CD4-positive, alpha-beta T cell treated with Interleukin-15 for 4 hours (primary cell): ENCODE data around the gene RPTOR.

Source experiments
- DNase-seq: peaks from one replicate; pipeline ENCODE4 v3.0.0-alpha.2; 2020; ENCODE audit warnings: low spot score

The RPTOR gene

GRCh38 chr17:80961541-80962330 is 417.1 kb downstream of the RPTOR start:
- DNase-seq, result no peak

- no peak for DNase-seq
Measured at GRCh38 chr17:80962356-80963329, 418.0 kb downstream of the RPTOR start.

- DNase-seq, result no peak
Measured at GRCh38 chr17:80963812-80964543, 419.3 kb downstream of the RPTOR start.

- no peak for DNase-seq
Measured at GRCh38 chr17:80964544-80964856, 419.9 kb downstream of the RPTOR start.

- no peak for DNase-seq
Measured at GRCh38 chr17:80964859-80965580, 420.4 kb downstream of the RPTOR start.

- no peak for DNase-seq
Measured at GRCh38 chr17:80965606-80966005, 421.0 kb downstream of the RPTOR start.

- no peak for DNase-seq
Measured at GRCh38 chr17:80967404-80967872, 422.8 kb downstream of the RPTOR start.

- no peak for DNase-seq
Measured at GRCh38 chr17:80968602-80969029, 424.0 kb downstream of the RPTOR start.

GRCh38 chr17:80969030-80969673 is 424.5 kb downstream of the RPTOR start:
- DNase-seq, result no peak

GRCh38 chr17:80969674-80970043 is 425.0 kb downstream of the RPTOR start:
- no peak for DNase-seq

- peak; percentile 39 for DNase-seq
Measured at GRCh38 chr17:80970044-80970761, 425.6 kb downstream of the RPTOR start.

- no peak for DNase-seq
Measured at GRCh38 chr17:80970762-80971703, 426.4 kb downstream of the RPTOR start.

- DNase-seq, result no peak
Measured at GRCh38 chr17:80971704-80972304, 427.2 kb downstream of the RPTOR start.

GRCh38 chr17:80976701-80977100 is 432.1 kb downstream of the RPTOR start:
- DNase-seq, result no peak

- DNase-seq, result no peak
Measured at GRCh38 chr17:80977172-80977571, 432.5 kb downstream of the RPTOR start.

- DNase-seq, result no peak
Measured at GRCh38 chr17:80978499-80979497, 434.2 kb downstream of the RPTOR start.

- DNase-seq, result no peak
Measured at GRCh38 chr17:80979547-80980378, 435.1 kb downstream of the RPTOR start.
